Panc1 (cell line): Measurements from ENCODE around the gene ZFAND6. TPM values are rescaled to one million over a fixed set of nuclear protein-coding genes. Genes with fewer than 3 reads are reported as not detected.

Source experiments
- ATAC-seq: fragments of 200-7000 bp; cut with Tn5 transposase; 2 replicates; pipeline ENCODE4 v1.9.1; 2020; ENCODE audit warnings: mild to moderate bottlenecking, moderate library complexity
- BruUV-seq: library from RNA; stranded (reverse); fragments of 400-500 nt; replicated peaks from 2 replicates; lab custom pipeline; 2021; lab: Mats Ljungman, UMichigan
- CTCF ChIA-PET: fragments of 300-600 bp; sonication (Branson Sonifier 250); formaldehyde crosslinking; loops from one replicate; lab custom pipeline; 2022; ENCODE audit warnings: antibody characterized with exemption; lab: Charles Lee
- POLR2A ChIA-PET: fragments of 300-600 bp; sonication (Branson Sonifier 250); formaldehyde crosslinking; loops from one replicate; lab custom pipeline; 2022; ENCODE audit warnings: antibody characterized with exemption; lab: Charles Lee
- DNase-seq: peaks from one replicate; pipeline ENCODE4 v3.0.0-alpha.2; 2010; ENCODE audit warnings: low read depth, low spot score
- H3K27ac ChIP-seq: 2 replicates; pipeline ENCODE4 v1.5.1; 2011; ENCODE audit warnings: mild to moderate bottlenecking, low read length, inconsistent platforms
- H3K27me3 ChIP-seq: fragments of 200-500 bp; sonication (Bioruptor generic); 2 replicates; pipeline ENCODE4 v1.6.0; 2014; ENCODE audit warnings: low read length, inconsistent platforms; ENCODE audit not compliant: control insufficient read depth, insufficient read depth
- H3K36me3 ChIP-seq: fragments of 200-500 bp; sonication (Bioruptor generic); 2 replicates; pipeline ENCODE4 v1.5.1; 2014; ENCODE audit warnings: inconsistent platforms, mild to moderate bottlenecking, low read length, moderate library complexity; ENCODE audit not compliant: control insufficient read depth, insufficient read depth
- H3K4me1 ChIP-seq: 2 replicates; pipeline ENCODE4 v1.5.1; 2011; ENCODE audit warnings: inconsistent platforms, mild to moderate bottlenecking, low read length, moderate library complexity; ENCODE audit not compliant: control insufficient read depth, insufficient read depth
- H3K4me3 ChIP-seq, 2 experiments: 2 replicates each; pipeline ENCODE4 v1.5.1; 2011 to 2012; ENCODE audit warnings: low read depth in 2 of 2, low read length in 2 of 2, mild to moderate bottlenecking in 2 of 2, inconsistent platforms in 1 of 2, moderate library complexity in 1 of 2
- H3K9me3 ChIP-seq: fragments of 200-500 bp; sonication (Bioruptor generic); 2 replicates; pipeline ENCODE4 v1.5.1; 2014; ENCODE audit warnings: low read depth, mild to moderate bottlenecking, inconsistent platforms, low read length, moderate library complexity; ENCODE audit not compliant: control insufficient read depth, insufficient read depth
- CTCF ChIP-seq: fragments of 450-650 bp; IDR thresholded peaks from 2 replicates; pipeline ENCODE4 v1.5.1; 2017; ENCODE audit warnings: mild to moderate bottlenecking
- POLR2AphosphoS5 ChIP-seq: IDR thresholded peaks from 2 replicates; pipeline ENCODE4 v1.6.1; 2012; ENCODE audit warnings: mild to moderate bottlenecking, low read depth, low read length, moderate library complexity
- REST ChIP-seq, 2 experiments: IDR thresholded peaks; 2 replicates each; pipeline ENCODE4 v1.6.1; 2011 to 2012; ENCODE audit warnings: low read depth in 2 of 2, control low read depth in 1 of 2, low read length in 1 of 2, mild to moderate bottlenecking in 1 of 2, moderate library complexity in 1 of 2; ENCODE audit not compliant: insufficient read depth in 1 of 2
- SIN3A ChIP-seq: IDR thresholded peaks from 2 replicates; pipeline ENCODE4 v1.6.1; 2012; ENCODE audit warnings: low read depth, mild to moderate bottlenecking, low read length, moderate library complexity, borderline replicate concordance; ENCODE audit not compliant: insufficient read depth
- TCF7L2 ChIP-seq: IDR thresholded peaks from 2 replicates; pipeline ENCODE4 v1.6.1; 2011; ENCODE audit warnings: mild to moderate bottlenecking, low read depth, low read length, inconsistent platforms
- in situ Hi-C: cut with HindIII; loops from 2 replicates; pipeline ENCODE4 v1.10.0; 2016; ENCODE audit warnings: low sequenced_read_pairs, low pct_unique_long_range_greater_than_20kb
- intact Hi-C: fragments of 100-400 bp; cut with micrococcal nuclease; formaldehyde crosslinking; loops from one replicate; pipeline ENCODE4 v1.10.0; 2022; ENCODE audit not compliant: unreplicated experiment
- total RNA-seq: library from RNA; stranded (reverse); gene quantifications from one replicate; pipeline ENCODE4 v1.2.1, GENCODE V29; 2021; ENCODE audit not compliant: unreplicated experiment

ZFAND6 gene
- total RNA-seq, 1 experiment from 2014 or later: 73.0 TPM

GRCh38 chr15:80055933-80056332 is 3.5 kb upstream of the ZFAND6 start:
- H3K4me1 ChIP-seq: peaks cover 7% of the 10 kb centered on the region; the same call in 1 of the 2 replicates
- POLR2A ChIA-PET: no interaction called here
- no TSS peak for BruUV-seq
- H3K4me3 ChIP-seq: no peak overlapping the region
- DNase-seq (no peak), ATAC-seq (no peak)
- no peaks in the 10 kb centered on the region for H3K36me3 ChIP-seq
- TF ChIP-seq TCF7L2 (no peak), REST (IDR thresholded peaks at IDR 0.05; ENCODE audit: insufficient read depth in 1 of 2, low read depth in 2 of 2, low read length in 1 of 2) (no peak), POLR2AphosphoS5 (no peak), CTCF (no peak), SIN3A (no peak)
- intact Hi-C loops: no loop called here
- no peaks in the 10 kb centered on the region for H3K27me3 ChIP-seq
- in situ Hi-C loops: no loop called here
- no peak overlapping the region for H3K27ac ChIP-seq
- CTCF ChIA-PET: no interaction called here
- H3K9me3 ChIP-seq: no peaks in the 10 kb centered on the region

- Histone ChIP-seq H3K4me1 (peaks cover 24% of the 10 kb centered on the region), H3K27ac (no peak overlapping the region), H3K27me3 (no peaks in the 10 kb centered on the region), H3K9me3 (no peaks in the 10 kb centered on the region), H3K4me3 (no peak overlapping the region), H3K36me3 (no peaks in the 10 kb centered on the region)
- ChIA-PET CTCF (no interaction called here), POLR2A (no interaction called here)
- ATAC-seq (no peak), DNase-seq (no peak)
- BruUV-seq: no TSS peak
- TF ChIP-seq REST (IDR thresholded peaks at IDR 0.05; ENCODE audit: insufficient read depth in 1 of 2, low read depth in 2 of 2, low read length in 1 of 2) (no peak), SIN3A (no peak), POLR2AphosphoS5 (no peak), TCF7L2 (no peak), CTCF (no peak)
- in situ Hi-C loops: no loop called here
- intact Hi-C loops: no loop called here
These were observed 1.4 kb upstream of the ZFAND6 start for GRCh38 chr15:80058044-80058443.
